Karpas-422 (cell line): ENCODE data around the gene SMPD3. TPM values are rescaled to one million over a fixed set of nuclear protein-coding genes. Genes with fewer than 3 reads are reported as not detected.

Experiments
- DNase-seq: peaks from one replicate; pipeline ENCODE4 v3.0.0-alpha.2; 2015
- H2AFZ ChIP-seq: fragments of 200-600 bp; sonication (generic); 2 replicates; pipeline ENCODE4 v1.6.1; 2014; ENCODE audit warnings: antibody characterized with exemption, low read length, mixed read lengths
- H3K27ac ChIP-seq: fragments of 200-600 bp; sonication (generic); 2 replicates; pipeline ENCODE4 v1.5.1; 2014; ENCODE audit warnings: mild to moderate bottlenecking, low read length, moderate library complexity
- H3K27me3 ChIP-seq: fragments of 200-600 bp; sonication (generic); 2 replicates; pipeline ENCODE4 v1.6.1; 2014; ENCODE audit warnings: low read length, mixed read lengths
- H3K36me3 ChIP-seq: fragments of 200-600 bp; sonication (generic); 2 replicates; pipeline ENCODE4 v1.6.1; 2014; ENCODE audit warnings: low read length, mixed read lengths; ENCODE audit not compliant: insufficient read depth
- H3K4me1 ChIP-seq: fragments of 200-600 bp; sonication (generic); 2 replicates; pipeline ENCODE4 v1.6.1; 2014; ENCODE audit warnings: mild to moderate bottlenecking, low read length, mixed read lengths
- H3K4me2 ChIP-seq: fragments of 200-600 bp; sonication (generic); 2 replicates; pipeline ENCODE4 v1.6.1; 2014; ENCODE audit warnings: low read length, low read depth, mild to moderate bottlenecking; ENCODE audit not compliant: poor library complexity, severe bottlenecking
- H3K4me3 ChIP-seq: fragments of 200-600 bp; sonication (generic); 2 replicates; pipeline ENCODE4 v1.5.1; 2014; ENCODE audit warnings: mild to moderate bottlenecking, antibody characterized with exemption, low read length, mixed read lengths
- H3K79me2 ChIP-seq: fragments of 200-600 bp; sonication (generic); 2 replicates; pipeline ENCODE4 v1.6.1; 2014; ENCODE audit warnings: mild to moderate bottlenecking, low read length, mixed read lengths
- H3K9ac ChIP-seq: fragments of 200-600 bp; sonication (generic); 2 replicates; pipeline ENCODE4 v1.6.0; 2014; ENCODE audit warnings: low read length
- H3K9me2 ChIP-seq: fragments of 200-600 bp; sonication (generic), shearing (Covaris generic); replicated peaks from 2 replicates; pipeline ENCODE4 v1.6.0; 2014; ENCODE audit warnings: mild to moderate bottlenecking, low read length, moderate library complexity; ENCODE audit not compliant: insufficient read depth
- H3K9me3 ChIP-seq: fragments of 300-700, 200-600 bp; sonication (generic); 2 replicates; pipeline ENCODE4 v1.6.1; 2014; ENCODE audit warnings: low read length, mixed read lengths
- H4K20me1 ChIP-seq: fragments of 200-600 bp; sonication (generic); 2 replicates; pipeline ENCODE4 v1.6.1; 2014; ENCODE audit warnings: mild to moderate bottlenecking, antibody characterized with exemption, low read length, low read depth; ENCODE audit not compliant: insufficient read depth
- total RNA-seq: library from RNA; depleted of rRNA; stranded (reverse); fragments of >200 nt; shearing (Covaris generic); gene quantifications from 2 replicates; pipeline ENCODE4 v1.2.3, GENCODE V29; 2014; ENCODE audit warnings: low replicate concordance

SMPD3 gene
- total RNA-seq, 1 experiment from 2014 or later, result 5.0 TPM

DNA sequence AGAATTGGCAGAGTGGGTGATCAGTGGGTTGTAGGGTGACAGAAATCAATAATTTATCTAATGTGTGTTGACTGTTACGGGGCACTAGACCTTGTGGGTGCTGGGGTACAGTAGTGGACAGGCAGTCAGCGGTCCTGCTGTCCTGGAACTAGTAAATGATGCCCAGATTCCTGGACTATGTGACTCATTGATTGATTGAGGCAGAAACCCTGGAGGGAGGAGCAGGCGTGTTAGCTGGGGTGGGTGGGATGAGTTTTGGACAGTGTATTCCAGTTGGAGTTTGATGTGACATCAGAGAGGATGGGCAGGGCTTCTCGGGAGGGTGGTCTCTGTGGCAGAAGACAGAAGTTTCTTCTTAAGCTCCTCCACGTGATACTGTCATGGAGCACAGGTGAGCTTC, 113.1 kb downstream of the SMPD3 start:
- Histone ChIP-seq H3K4me2 (no peak overlapping the region), H3K9me3 (no peaks in the 10 kb centered on the region), H3K79me2 (no peaks in the 10 kb centered on the region), H4K20me1 (no peaks in the 10 kb centered on the region), H3K4me3 (no peak overlapping the region), H3K27me3 (no peaks in the 10 kb centered on the region), H3K27ac (no peak overlapping the region), H3K4me1 (peaks cover 3% of the 10 kb centered on the region; the same call in 1 of the 2 replicates), H3K9me2 (no peaks in the 10 kb centered on the region), H3K9ac (no peak overlapping the region), H2AFZ (no peak overlapping the region), H3K36me3 (peaks cover 30% of the 10 kb centered on the region)
- DNase-seq, result no peak

GRCh38 chr16:68332411-68333121, 115.7 kb downstream of the SMPD3 start:
- H4K20me1 ChIP-seq, result no peaks in the 10 kb centered on the region
- H3K27ac ChIP-seq, result no peak overlapping the region
- no peaks in the 10 kb centered on the region for H3K9me2 ChIP-seq
- H3K27me3 ChIP-seq, result no peaks in the 10 kb centered on the region
- H3K4me1 ChIP-seq, result peaks cover 3% of the 10 kb centered on the region; the same call in 1 of the 2 replicates
- peaks cover 28% of the 10 kb centered on the region for H3K36me3 ChIP-seq
- no peak overlapping the region for H3K9ac ChIP-seq
- H3K4me2 ChIP-seq, result no peak overlapping the region
- no peaks in the 10 kb centered on the region for H3K9me3 ChIP-seq
- no peaks in the 10 kb centered on the region for H3K79me2 ChIP-seq
- H2AFZ ChIP-seq, result no peak overlapping the region
- H3K4me3 ChIP-seq, result no peak overlapping the region
- DNase-seq, result no peak

- Histone ChIP-seq H3K27ac (no peak overlapping the region), H3K9me3 (no peaks in the 10 kb centered on the region), H3K9ac (no peak overlapping the region), H3K4me1 (peaks cover 3% of the 10 kb centered on the region; the same call in 1 of the 2 replicates), H3K36me3 (peaks cover 31% of the 10 kb centered on the region), H3K9me2 (no peaks in the 10 kb centered on the region), H4K20me1 (no peaks in the 10 kb centered on the region), H3K4me2 (no peak overlapping the region), H2AFZ (no peak overlapping the region), H3K4me3 (no peak overlapping the region), H3K79me2 (no peaks in the 10 kb centered on the region), H3K27me3 (no peaks in the 10 kb centered on the region)
- DNase-seq, result no peak
Observed at GRCh38 chr16:68331879-68332410, 116.4 kb downstream of the SMPD3 start.

DNA sequence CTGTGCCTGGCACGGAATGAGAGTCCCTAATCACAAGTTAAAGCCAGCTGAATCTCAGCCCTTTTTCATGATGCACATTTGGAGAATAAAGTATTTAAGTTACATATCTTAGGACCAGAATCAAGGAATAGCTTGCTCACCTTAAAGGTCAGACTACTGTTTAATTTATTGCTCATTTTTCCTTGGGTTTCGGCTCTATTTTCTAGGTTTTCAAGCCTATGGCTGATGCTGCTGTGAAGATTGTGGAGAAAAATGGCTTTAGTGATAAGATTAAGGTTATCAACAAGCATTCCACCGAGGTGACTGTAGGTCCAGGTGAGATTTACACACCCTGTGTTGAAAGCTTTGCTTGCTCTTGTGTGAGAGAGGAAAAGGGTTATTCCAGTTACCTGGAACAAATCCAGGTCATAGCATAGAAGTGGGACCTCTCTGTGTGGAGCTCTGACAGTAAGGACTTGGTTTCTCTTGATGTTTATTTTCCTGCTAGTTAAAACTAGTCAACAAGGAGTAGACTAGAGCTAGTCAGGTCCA, 119.4 kb downstream of the SMPD3 start:
- Histone ChIP-seq H3K9me2 (no peaks in the 10 kb centered on the region), H2AFZ (no peak overlapping the region), H3K4me2 (no peak overlapping the region), H3K79me2 (no peaks in the 10 kb centered on the region), H3K27ac (no peak overlapping the region), H3K9ac (no peak overlapping the region), H3K9me3 (no peaks in the 10 kb centered on the region), H3K27me3 (no peaks in the 10 kb centered on the region), H3K36me3 (peaks cover 31% of the 10 kb centered on the region), H3K4me1 (peaks cover 3% of the 10 kb centered on the region; the same call in 1 of the 2 replicates), H4K20me1 (no peaks in the 10 kb centered on the region), H3K4me3 (no peak overlapping the region)
- DNase-seq, result no peak

GRCh38 chr16:68328151-68328859, 120.0 kb downstream of the SMPD3 start:
- H3K4me3 ChIP-seq, result no peak overlapping the region
- peaks cover 31% of the 10 kb centered on the region for H3K36me3 ChIP-seq
- H3K27me3 ChIP-seq, result no peaks in the 10 kb centered on the region
- H3K79me2 ChIP-seq, result no peaks in the 10 kb centered on the region
- peaks cover 3% of the 10 kb centered on the region; the same call in 1 of the 2 replicates for H3K4me1 ChIP-seq
- no peak overlapping the region for H3K4me2 ChIP-seq
- no peak overlapping the region for H3K27ac ChIP-seq
- H4K20me1 ChIP-seq, result no peaks in the 10 kb centered on the region
- H2AFZ ChIP-seq, result no peak overlapping the region
- no peaks in the 10 kb centered on the region for H3K9me2 ChIP-seq
- DNase-seq, result peak; percentile 93
- H3K9ac ChIP-seq, result no peak overlapping the region
- H3K9me3 ChIP-seq, result no peaks in the 10 kb centered on the region

DNA sequence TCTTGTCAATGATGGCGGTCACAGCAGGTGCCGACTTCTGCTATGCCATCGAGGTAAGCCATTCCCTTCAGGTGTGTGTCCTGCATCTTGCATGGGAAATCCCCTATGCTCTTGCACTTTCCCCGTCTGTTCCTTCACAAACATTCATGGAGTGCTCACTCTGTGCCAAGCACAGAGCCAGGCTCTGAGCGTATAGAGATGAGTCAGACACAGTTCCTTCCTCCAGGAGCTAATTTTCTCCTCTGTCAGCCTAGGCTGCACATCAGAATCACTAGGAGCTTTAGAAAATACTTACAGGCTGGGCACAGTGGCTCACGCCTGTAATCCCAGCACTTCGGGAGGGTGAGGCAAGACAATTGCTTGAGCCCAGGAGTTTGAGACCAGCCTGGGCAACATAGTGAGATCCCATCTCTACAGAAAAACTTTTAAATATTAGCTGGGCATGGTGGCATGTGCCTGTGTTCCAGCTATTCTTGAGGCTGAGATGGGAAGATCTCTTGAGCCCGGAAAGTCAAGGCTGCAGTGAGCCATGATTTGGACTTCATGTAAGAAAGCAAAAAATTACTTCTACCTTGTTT, 123.4 kb downstream of the SMPD3 start:
- Histone ChIP-seq H3K27ac (no peak overlapping the region), H3K4me2 (no peak overlapping the region), H3K27me3 (no peaks in the 10 kb centered on the region), H3K9ac (no peak overlapping the region), H2AFZ (no peak overlapping the region), H3K9me2 (no peaks in the 10 kb centered on the region), H3K79me2 (no peaks in the 10 kb centered on the region), H3K9me3 (no peaks in the 10 kb centered on the region), H4K20me1 (no peaks in the 10 kb centered on the region), H3K36me3 (peaks cover 13% of the 10 kb centered on the region; the same call in 1 of the 2 replicates), H3K4me1 (no peaks in the 10 kb centered on the region), H3K4me3 (no peak overlapping the region)
- DNase-seq, result no peak

DNA sequence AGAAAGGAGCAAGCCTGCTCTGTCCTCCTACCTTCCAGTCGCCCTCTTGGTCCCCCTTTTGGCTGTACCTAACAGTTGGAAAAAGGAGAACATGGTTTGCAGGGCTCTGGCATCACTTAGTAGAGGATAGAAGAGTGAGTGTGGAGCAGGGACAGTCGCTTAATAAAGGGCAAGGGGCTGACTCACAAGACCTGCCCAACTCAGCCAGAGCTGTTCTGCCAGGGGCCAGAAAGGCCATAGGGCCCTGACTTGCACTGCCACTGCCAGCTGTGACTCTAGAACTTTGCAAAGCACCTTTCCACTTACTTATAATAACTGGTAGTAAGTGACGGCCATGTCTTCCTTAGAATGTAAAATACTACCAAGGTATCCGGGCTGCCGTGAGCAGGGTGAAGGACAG, 124.0 kb downstream of the SMPD3 start:
- no peak overlapping the region for H3K27ac ChIP-seq
- H3K36me3 ChIP-seq, result peaks cover 13% of the 10 kb centered on the region; the same call in 1 of the 2 replicates
- H3K27me3 ChIP-seq, result no peaks in the 10 kb centered on the region
- H3K9me2 ChIP-seq, result no peaks in the 10 kb centered on the region
- no peaks in the 10 kb centered on the region for H3K4me1 ChIP-seq
- no peak overlapping the region for H2AFZ ChIP-seq
- H4K20me1 ChIP-seq, result no peaks in the 10 kb centered on the region
- H3K4me3 ChIP-seq, result no peak overlapping the region
- no peak overlapping the region for H3K4me2 ChIP-seq
- no peaks in the 10 kb centered on the region for H3K9me3 ChIP-seq
- no peaks in the 10 kb centered on the region for H3K79me2 ChIP-seq
- no peak overlapping the region for H3K9ac ChIP-seq
- no peak for DNase-seq
